IPS-NIHi7 (cell line): ENCODE measurements around the gene ATP5ME.
"Not testable (repeated sequence)": the region's sequence is repeated elsewhere in the genome, so short reads cannot be mapped to it uniquely, and the experiment has no call there.

ENCODE experiments used
- DNase-seq: peaks from one replicate; pipeline ENCODE4 v3.0.0; 2012; ENCODE audit warnings: mixed read lengths; ENCODE audit errors: extremely low spot score

The ATP5ME gene

GRCh38 chr4:674172-675035, at the start of gene ATP5ME, which contains the start of gene MYL5:
ATP5ME (minus strand) TSS chr4:674276; CDS start chr4:674247, 29 bp downstream.
MYL5 (plus strand) TSS chr4:674542; CDS start chr4:678027, 3,485 bp downstream.
- peak; percentile 100 for DNase-seq

- DNase-seq: no peak
Observed at GRCh38 chr4:722851-723360, 48.8 kb upstream of the ATP5ME start.

GRCh38 chr4:722169-722725, 48.2 kb upstream of the ATP5ME start:
- DNase-seq: no peak

GRCh38 chr4:721261-722168, 47.4 kb upstream of the ATP5ME start:
- no peak for DNase-seq

- DNase-seq: no peak
Observed at GRCh38 chr4:720111-720860, 46.2 kb upstream of the ATP5ME start.

- no peak for DNase-seq
Observed at GRCh38 chr4:718460-718859, 44.4 kb upstream of the ATP5ME start.

- DNase-seq: no peak
Observed at GRCh38 chr4:717601-718320, 43.7 kb upstream of the ATP5ME start.

GRCh38 chr4:714087-714486, 40.0 kb upstream of the ATP5ME start:
- DNase-seq: no peak

- no peak for DNase-seq
Observed at GRCh38 chr4:712916-713632, 39.0 kb upstream of the ATP5ME start.

- DNase-seq: no peak
Observed at GRCh38 chr4:712093-712492, 38.0 kb upstream of the ATP5ME start.

- no peak for DNase-seq
Observed at GRCh38 chr4:710916-711315, 36.8 kb upstream of the ATP5ME start.

GRCh38 chr4:710116-710515, 36.0 kb upstream of the ATP5ME start:
- no peak for DNase-seq

GRCh38 chr4:709348-709747, 35.3 kb upstream of the ATP5ME start:
- no peak for DNase-seq

- DNase-seq: no peak
Observed at GRCh38 chr4:708631-708933, 34.5 kb upstream of the ATP5ME start.

- no peak for DNase-seq
Observed at GRCh38 chr4:707929-708630, 34.0 kb upstream of the ATP5ME start.

- no peak for DNase-seq
Observed at GRCh38 chr4:706834-707598, 32.9 kb upstream of the ATP5ME start.

- not testable (repeated sequence) for DNase-seq
Observed at GRCh38 chr4:706083-706633, 32.1 kb upstream of the ATP5ME start.
